A673 (cell line): Measurements from ENCODE around the gene RAB3B.

Experiments
- EZH2 ChIP-seq: fragments of 200-600 bp; sonication (generic); IDR thresholded peaks from 2 replicates; pipeline ENCODE4 v1.6.1; 2017; ENCODE audit warnings: borderline replicate concordance, low read depth, mild to moderate bottlenecking, mixed read lengths, antibody characterized with exemption, low read length; ENCODE audit not compliant: poor library complexity, severe bottlenecking
- TF ChIP-seq, protein P1 (sequence below): fragments of 300-800, 200-600 bp; sonication (generic); conservative IDR thresholded peaks from 2 replicates; pipeline ENCODE4 v1.5.1; 2017; ENCODE audit warnings: low read depth, mild to moderate bottlenecking, antibody characterized with exemption, low read length, moderate library complexity, mixed read lengths

DNA sequence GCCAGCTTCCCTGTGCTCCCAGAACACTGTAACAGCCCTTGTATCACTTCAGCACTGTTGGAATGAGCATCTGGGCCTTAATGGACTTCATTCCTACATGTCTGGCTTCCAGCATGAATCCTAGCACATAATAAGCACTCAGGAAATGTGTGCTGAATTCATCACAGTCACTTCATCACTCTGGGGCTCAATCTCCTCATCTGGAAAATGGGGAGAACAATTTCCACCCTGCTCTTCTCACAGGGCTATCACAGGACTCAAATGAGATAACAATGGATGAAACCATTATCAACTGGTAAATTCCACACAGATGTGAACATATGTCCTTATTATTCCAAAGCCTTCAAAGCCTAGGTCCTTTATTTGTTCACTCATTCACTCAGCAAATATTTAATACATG, 12.4 kb downstream of the RAB3B start:
- TF ChIP-seq, protein P1, sequence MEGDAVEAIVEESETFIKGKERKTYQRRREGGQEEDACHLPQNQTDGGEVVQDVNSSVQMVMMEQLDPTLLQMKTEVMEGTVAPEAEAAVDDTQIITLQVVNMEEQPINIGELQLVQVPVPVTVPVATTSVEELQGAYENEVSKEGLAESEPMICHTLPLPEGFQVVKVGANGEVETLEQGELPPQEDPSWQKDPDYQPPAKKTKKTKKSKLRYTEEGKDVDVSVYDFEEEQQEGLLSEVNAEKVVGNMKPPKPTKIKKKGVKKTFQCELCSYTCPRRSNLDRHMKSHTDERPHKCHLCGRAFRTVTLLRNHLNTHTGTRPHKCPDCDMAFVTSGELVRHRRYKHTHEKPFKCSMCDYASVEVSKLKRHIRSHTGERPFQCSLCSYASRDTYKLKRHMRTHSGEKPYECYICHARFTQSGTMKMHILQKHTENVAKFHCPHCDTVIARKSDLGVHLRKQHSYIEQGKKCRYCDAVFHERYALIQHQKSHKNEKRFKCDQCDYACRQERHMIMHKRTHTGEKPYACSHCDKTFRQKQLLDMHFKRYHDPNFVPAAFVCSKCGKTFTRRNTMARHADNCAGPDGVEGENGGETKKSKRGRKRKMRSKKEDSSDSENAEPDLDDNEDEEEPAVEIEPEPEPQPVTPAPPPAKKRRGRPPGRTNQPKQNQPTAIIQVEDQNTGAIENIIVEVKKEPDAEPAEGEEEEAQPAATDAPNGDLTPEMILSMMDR: no peak
- TF ChIP-seq EZH2: no peak
